Ovary (tissue), 3 donors: ENCODE data around the gene FGGY.

Experiments used
- POLR2A ChIP-seq: fragments of 450-650 bp; IDR thresholded peaks from one replicate; pipeline ENCODE4 v1.6.1; 2017; ENCODE audit warnings: antibody characterized with exemption, mild to moderate bottlenecking, moderate library complexity
- TF ChIP-seq, protein P1 (sequence below), 3 donors: fragments of 450-650 bp in 2 of 3; fragments of 200-600 bp in 1 of 3; IDR thresholded peaks; one replicate each; pipeline versions ENCODE4 v1.5.1 to v1.8.0; 2016 to 2022; ENCODE audit warnings: antibody characterized with exemption in 3 of 3, mild to moderate bottlenecking in 1 of 3
- donor health status: DM: no; HTN: no; CAD: no.

DNA sequence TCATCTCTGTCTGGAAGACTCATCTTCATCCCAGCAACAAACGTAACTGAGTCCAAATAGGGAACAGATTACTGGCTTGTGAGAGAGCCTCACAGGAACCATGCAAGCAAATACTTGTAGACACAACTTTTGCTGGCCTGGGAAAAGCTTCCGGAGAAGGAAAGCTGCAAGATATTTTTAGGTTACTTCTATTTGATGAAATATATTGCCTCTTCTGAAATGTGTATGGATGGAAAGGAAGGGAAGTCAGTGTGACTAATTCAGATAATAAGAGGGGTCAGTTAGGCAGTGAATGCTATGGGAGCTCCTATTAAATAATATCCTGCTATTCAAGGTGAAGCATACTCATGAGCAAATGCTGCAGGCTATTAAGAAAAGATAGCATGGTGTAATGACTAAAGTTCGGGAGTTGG, 20.4 kb upstream of the FGGY start:
- TF ChIP-seq, protein P1, sequence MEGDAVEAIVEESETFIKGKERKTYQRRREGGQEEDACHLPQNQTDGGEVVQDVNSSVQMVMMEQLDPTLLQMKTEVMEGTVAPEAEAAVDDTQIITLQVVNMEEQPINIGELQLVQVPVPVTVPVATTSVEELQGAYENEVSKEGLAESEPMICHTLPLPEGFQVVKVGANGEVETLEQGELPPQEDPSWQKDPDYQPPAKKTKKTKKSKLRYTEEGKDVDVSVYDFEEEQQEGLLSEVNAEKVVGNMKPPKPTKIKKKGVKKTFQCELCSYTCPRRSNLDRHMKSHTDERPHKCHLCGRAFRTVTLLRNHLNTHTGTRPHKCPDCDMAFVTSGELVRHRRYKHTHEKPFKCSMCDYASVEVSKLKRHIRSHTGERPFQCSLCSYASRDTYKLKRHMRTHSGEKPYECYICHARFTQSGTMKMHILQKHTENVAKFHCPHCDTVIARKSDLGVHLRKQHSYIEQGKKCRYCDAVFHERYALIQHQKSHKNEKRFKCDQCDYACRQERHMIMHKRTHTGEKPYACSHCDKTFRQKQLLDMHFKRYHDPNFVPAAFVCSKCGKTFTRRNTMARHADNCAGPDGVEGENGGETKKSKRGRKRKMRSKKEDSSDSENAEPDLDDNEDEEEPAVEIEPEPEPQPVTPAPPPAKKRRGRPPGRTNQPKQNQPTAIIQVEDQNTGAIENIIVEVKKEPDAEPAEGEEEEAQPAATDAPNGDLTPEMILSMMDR (IDR thresholded peaks at IDR 0.05): no peak
- no peak for TF ChIP-seq POLR2A
